ENCODE results near the gene ACOX1. TPM values are rescaled to one million over a fixed set of nuclear protein-coding genes. Genes with fewer than 3 reads are reported as not detected.

Gene ACOX1
- total and polyA plus RNA-seq, 12 donors = 11.1 to 105 (median 92.1) TPM

- WGBS, 2 donors = 90 to 91% methylated on average over 5 of the region's 5 CpGs
- DNase-seq (no peak), ATAC-seq (no peak)
- Histone ChIP-seq H3K27me3 (no peaks in the 10 kb centered on the region), H3K9me3 (no peaks in the 10 kb centered on the region), H3K27ac (no peak overlapping the region), H3K4me3 (no peak overlapping the region), H3K36me3 (peaks cover 0 to 54% (median 0%) of the 10 kb centered on the region in 9 donors), H3K4me1 (peaks cover 0 to 23% (median 0%) of the 10 kb centered on the region in 9 donors)
- intact Hi-C loops (cut with DNase I) = loop anchor here in 1 of 10 donors (5.0 kb wide), 1 partner anchor 83 kb away; no protein-coding TSS in a partner anchor
- TF ChIP-seq CTCF (IDR thresholded peaks at IDR 0.05) = no peak
Observed at GRCh38 chr17:75994802-75995370, 15.9 kb upstream of the ACOX1 start.

GRCh38 chr17:75991396-75991795 lies 12.4 kb upstream of the ACOX1 start:
- no peak for ATAC-seq
- H3K4me1 ChIP-seq = peaks cover 0 to 3% (median 0%) of the 10 kb centered on the region in 9 donors
- no peak overlapping the region for H3K27ac ChIP-seq
- DNase-seq = no peak
- H3K4me3 ChIP-seq = no peak overlapping the region
- peaks cover 0 to 71% (median 0%) of the 10 kb centered on the region in 9 donors for H3K36me3 ChIP-seq
- intact Hi-C loops (cut with DNase I) = loop anchor here in 1 of 10 donors (5.0 kb wide), 1 partner anchor 79 kb away; no protein-coding TSS in a partner anchor
- no peaks in the 10 kb centered on the region for H3K9me3 ChIP-seq
- WGBS, 2 donors = 92 to 96% methylated on average over 9 of the region's 9 CpGs
- no peaks in the 10 kb centered on the region for H3K27me3 ChIP-seq
- TF ChIP-seq CTCF (IDR thresholded peaks at IDR 0.05) = no peak

- H3K4me3 ChIP-seq = no peak overlapping the region
- H3K36me3 ChIP-seq = peaks cover 0 to 35% (median 0%) of the 10 kb centered on the region in 9 donors
- no peak for TF ChIP-seq CTCF (IDR thresholded peaks at IDR 0.05)
- 82 to 84% methylated on average over 4 of the region's 4 CpGs for WGBS, 2 donors
- no peak for DNase-seq
- H3K27ac ChIP-seq = no peak overlapping the region
- H3K27me3 ChIP-seq = no peaks in the 10 kb centered on the region
- no peak for ATAC-seq
- intact Hi-C loops (cut with DNase I) = loop anchor here in 1 of 10 donors (10.0 kb wide), 1 partner anchor 82 kb away; the partner anchor contains the start of gene MRPL38
- no peaks in the 10 kb centered on the region for H3K9me3 ChIP-seq
- peaks cover 0 to 23% (median 0%) of the 10 kb centered on the region in 9 donors for H3K4me1 ChIP-seq
Observed at GRCh38 chr17:75987041-75987440, 8.1 kb upstream of the ACOX1 start.

GRCh38 chr17:75985986-75986385 lies 7.0 kb upstream of the ACOX1 start:
- DNase-seq = no peak
- TF ChIP-seq CTCF (IDR thresholded peaks at IDR 0.05) = no peak
- no peak for ATAC-seq

More at GRCh38 chr17:75985986-75986385, 7.0 kb upstream of the ACOX1 start:
- intact Hi-C loops (cut with DNase I) = loop anchor here in 1 of 10 donors (10.0 kb wide), 1 partner anchor 81 kb away; the partner anchor contains the start of gene MRPL38
- H3K4me3 ChIP-seq = no peak overlapping the region
- peaks cover 0 to 33% (median 3%) of the 10 kb centered on the region in 9 donors for H3K4me1 ChIP-seq
- H3K27ac ChIP-seq = no peak overlapping the region
- H3K9me3 ChIP-seq = no peaks in the 10 kb centered on the region
- H3K36me3 ChIP-seq = peaks cover 0 to 24% (median 0%) of the 10 kb centered on the region in 9 donors
- WGBS, 2 donors = 91 to 93% methylated on average over 4 of the region's 4 CpGs
- no peaks in the 10 kb centered on the region for H3K27me3 ChIP-seq
